HepG2 (cell line): ENCODE results near the gene CHD2. TPM values are rescaled to one million over a fixed set of nuclear protein-coding genes. Genes with fewer than 3 reads are reported as not detected.

Experiments
- ATAC-seq: fragments of 200-7000 bp; cut with Tn5 transposase; 3 replicates; pipeline ENCODE4 v1.9.1; 2020; ENCODE audit warnings: mild to moderate bottlenecking, moderate library complexity
- BruUV-seq: library from RNA; stranded (reverse); fragments of 400-500 nt; replicated peaks from 2 replicates; lab custom pipeline; 2021; lab: Mats Ljungman, UMichigan
- CTCF ChIA-PET: fragments of 300-600 bp; formaldehyde crosslinking; extraction: SDS; loops from one replicate; lab custom pipeline; 2021; ENCODE audit warnings: low total read pairs, inconsistent platforms, low intra/inter-chr PET ratio; lab: Yijun Ruan, JAX
- POLR2A ChIA-PET: fragments of 350-600 bp; sonication (Branson Sonifier 250); formaldehyde crosslinking; loops from one replicate; lab custom pipeline; 2020; ENCODE audit warnings: antibody characterized with exemption, inconsistent platforms; lab: Yijun Ruan, JAX
- DNase-seq: peaks from one replicate; pipeline ENCODE4 v3.0.0-alpha.2; 2015; ENCODE audit warnings: low spot score
- FAIRE-seq: peaks from 3 replicates; lab custom pipeline; 2011; peaks lifted over from hg19 to GRCh38; lab: Jason Lieb, UNC
- H2AFZ ChIP-seq: one replicate; pipeline ENCODE4 v1.6.1; 2011; ENCODE audit warnings: low read length, inconsistent platforms
- H3K27ac ChIP-seq: fragments of 300-600 bp; 3 replicates; pipeline ENCODE4 v1.8.0; 2011; ENCODE audit warnings: mixed run types, mild to moderate bottlenecking, mixed read lengths, low read length, inconsistent platforms; ENCODE audit not compliant: insufficient read depth; ENCODE audit errors: extremely low read length
- H3K27me3 ChIP-seq, 2 experiments: fragments of 200-600 bp in 1 of 2; 2 replicates in 1 of 2; 3 replicates in 1 of 2; pipeline versions ENCODE4 v1.6.0 to v1.8.0; 2011; ENCODE audit warnings: low read length in 2 of 2, mild to moderate bottlenecking in 2 of 2, moderate library complexity in 2 of 2, inconsistent platforms in 1 of 2; ENCODE audit not compliant: insufficient read depth in 2 of 2, control insufficient read depth in 1 of 2
- H3K36me3 ChIP-seq, 2 experiments: fragments of 200-600 bp in 1 of 2; replicated peaks in 1 of 2; 2 replicates in 1 of 2; 3 replicates in 1 of 2; pipeline versions ENCODE4 v1.5.1 to v1.8.0; 2011; ENCODE audit warnings: low read length in 2 of 2, inconsistent platforms in 1 of 2; ENCODE audit not compliant: insufficient read depth in 2 of 2, control insufficient read depth in 1 of 2
- H3K4me1 ChIP-seq: 2 replicates; pipeline ENCODE4 v1.5.1; 2012; ENCODE audit warnings: low read length, inconsistent platforms; ENCODE audit not compliant: insufficient read depth
- H3K4me2 ChIP-seq: 2 replicates; pipeline ENCODE4 v1.6.0; 2011; ENCODE audit warnings: low read depth, low read length, inconsistent platforms
- H3K4me3 ChIP-seq, 3 experiments: fragments of 200-600 bp in 1 of 3; sonication (generic), shearing (Covaris generic) in 1 of 3; replicated peaks in 1 of 3; 2 replicates each; pipeline ENCODE4 v1.5.1; 2011 to 2016; ENCODE audit warnings: low read length in 3 of 3, inconsistent platforms in 2 of 3, low read depth in 2 of 3, mild to moderate bottlenecking in 2 of 3, control low read depth in 1 of 3, mixed read lengths in 1 of 3; ENCODE audit not compliant: insufficient read depth in 1 of 3
- H3K79me2 ChIP-seq: one replicate; pipeline ENCODE4 v1.6.1; 2011; ENCODE audit warnings: low read length, inconsistent platforms; ENCODE audit not compliant: insufficient read depth
- H3K9ac ChIP-seq: 2 replicates; pipeline ENCODE4 v1.6.0; 2011; ENCODE audit warnings: mild to moderate bottlenecking, low read depth, low read length, inconsistent platforms; ENCODE audit not compliant: insufficient read depth
- H3K9me3 ChIP-seq: 2 replicates; pipeline ENCODE4 v1.5.1; 2012; ENCODE audit warnings: mild to moderate bottlenecking, low read length
- H4K20me1 ChIP-seq: 2 replicates; pipeline ENCODE4 v1.6.0; 2011; ENCODE audit warnings: inconsistent platforms, mild to moderate bottlenecking, low read length, moderate library complexity; ENCODE audit not compliant: insufficient read depth
- RARA ChIP-seq: IDR thresholded peaks from 2 replicates; pipeline ENCODE4 v1.6.1; 2016; ENCODE audit warnings: missing genetic modification reagents, missing compliant biosample characterization
- RBM22 ChIP-seq: fragments of 200-400 bp; formaldehyde crosslinking; optimal IDR thresholded peaks from 2 replicates; pipeline ENCODE3; 2017; ENCODE audit warnings: mild to moderate bottlenecking, low read length, moderate library complexity
- SNAPC2 ChIP-seq: sonication (generic); formaldehyde crosslinking; IDR thresholded peaks from 2 replicates; pipeline ENCODE4 v1.8.1; 2022; ENCODE audit warnings: mild to moderate bottlenecking, missing genetic modification reagents
- ZNF343 ChIP-seq: sonication (generic); formaldehyde crosslinking; IDR thresholded peaks from 2 replicates; pipeline ENCODE4 v1.4.0; 2020; ENCODE audit warnings: mild to moderate bottlenecking, missing genetic modification reagents
- WGBS: methylation state at CpG from one replicate; pipeline ENCODE4 v1.1.6; 2017; ENCODE audit warnings: low lambda C conversion rate; 5-methylcytosine and 5-hydroxymethylcytosine counted together
- in situ Hi-C: cut with HindIII; loops from 2 replicates; pipeline ENCODE4 v1.10.0; 2017; ENCODE audit warnings: low pct_unique_long_range_greater_than_20kb; ENCODE audit not compliant: extremely low pct_ligation_motif_present
- intact Hi-C: fragments of 100-400 bp; cut with micrococcal nuclease; formaldehyde crosslinking; loops from one replicate; pipeline ENCODE4 v1.10.0; 2022; ENCODE audit not compliant: unreplicated experiment
- polyA plus RNA-seq, 8 experiments: library from polyadenylated mRNA; depleted of rRNA in 3 of 8; stranded (reverse) in 7 of 8; unstranded in 1 of 8; fragments of >200 nt; fragmentation: Illumina TruSeq in 4 of 8; extraction: Trizol in 4 of 8; gene quantifications; 2 replicates each; pipeline versions ENCODE4 v1.2.1 to v1.2.3, GENCODE V29; 2011 to 2016; ENCODE audit warnings: low read depth in 4 of 8, missing spikeins in 1 of 8, mixed read lengths in 1 of 8; ENCODE audit not compliant: insufficient read depth in 1 of 8
- total RNA-seq, 5 experiments: library from RNA; depleted of rRNA; stranded (reverse); fragments of >200 nt; fragmentation: Illumina TruSeq; extraction: Trizol; gene quantifications; 2 replicates each; pipeline ENCODE4 v1.2.3, GENCODE V29; 2016; ENCODE audit warnings: low read depth in 1 of 5
- TF ChIP-seq, protein P1 (sequence below): sonication (generic); formaldehyde crosslinking; conservative IDR thresholded peaks from 2 replicates; pipeline ENCODE4 v1.4.0; 2020; ENCODE audit warnings: missing genetic modification reagents

Gene CHD2
- total and polyA plus RNA-seq, 2 of the 13 experiments (the other 11 are each of a cell fraction or from before 2014, with no cell fraction given) = 54.0 to 54.1 TPM

DNA sequence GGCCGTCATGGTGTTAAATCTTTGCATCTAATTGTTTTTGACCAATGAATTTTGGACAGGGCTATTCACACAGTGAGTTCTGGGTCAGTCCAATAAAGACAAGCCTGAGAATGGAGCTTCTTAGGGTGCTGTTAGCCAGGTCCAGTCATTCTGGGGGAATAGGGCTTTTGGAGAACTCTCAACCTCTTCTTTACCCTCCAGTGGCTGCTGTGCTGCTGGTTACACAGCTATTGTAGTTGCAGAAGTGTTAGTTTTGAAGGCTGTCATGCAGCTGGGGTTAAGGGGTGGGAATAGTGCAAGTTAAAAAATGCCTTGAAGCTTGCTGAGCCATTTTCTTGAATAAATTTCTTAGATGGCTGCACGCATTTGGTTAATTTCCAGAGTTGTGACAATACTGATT, 89.9 kb downstream of the CHD2 start:
- POLR2A ChIA-PET = no interaction called here
- no peaks in the 10 kb centered on the region for H3K79me2 ChIP-seq

DNA sequence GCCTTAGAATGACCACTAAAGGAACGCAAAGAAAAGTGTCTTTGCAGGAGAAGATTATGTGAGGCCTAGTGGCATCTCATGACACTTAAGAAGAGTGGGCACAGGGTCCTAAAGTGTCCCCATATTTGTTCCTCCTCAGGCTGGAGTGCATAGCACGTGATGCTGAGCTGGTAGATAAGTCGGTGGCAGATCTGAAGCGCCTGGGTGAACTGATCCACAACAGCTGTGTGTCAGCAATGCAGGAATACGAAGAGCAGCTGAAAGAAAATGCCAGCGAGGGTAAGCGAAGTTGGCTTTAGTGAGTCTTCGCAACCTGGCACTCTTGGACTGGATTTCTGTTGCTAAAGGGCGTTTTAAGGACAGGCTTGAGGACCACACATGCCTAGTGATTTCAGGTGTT, 92.6 kb downstream of the CHD2 start:
- DNase-seq (no peak), ATAC-seq (peak; percentile 24; the same call in 2 of the 3 replicates)
- Histone ChIP-seq H2AFZ (no peak overlapping the region), H3K4me2 (no peak overlapping the region), H3K4me3 (no peak overlapping the region), H3K9me3 (no peaks in the 10 kb centered on the region), H3K36me3 (peaks cover 31 to 88% of the 10 kb centered on the region in 2 experiments), H3K27me3 (no peaks in the 10 kb centered on the region), H3K4me1 (no peaks in the 10 kb centered on the region)
- 93% methylated on average over 9 of the region's 9 CpGs for WGBS
- intact Hi-C loops = loop anchor here (10.0 kb wide), 1 partner anchor 48 kb away; no protein-coding TSS in a partner anchor
- ChIA-PET CTCF (no interaction called here), POLR2A (no interaction called here)
- in situ Hi-C loops = no loop called here
- TF ChIP-seq ZNF343 (CRISPR knock-in tag) (no peak), RARA (CRISPR knock-in tag) (no peak), RBM22 (peak; percentile 71)
- TF ChIP-seq, protein P1, sequence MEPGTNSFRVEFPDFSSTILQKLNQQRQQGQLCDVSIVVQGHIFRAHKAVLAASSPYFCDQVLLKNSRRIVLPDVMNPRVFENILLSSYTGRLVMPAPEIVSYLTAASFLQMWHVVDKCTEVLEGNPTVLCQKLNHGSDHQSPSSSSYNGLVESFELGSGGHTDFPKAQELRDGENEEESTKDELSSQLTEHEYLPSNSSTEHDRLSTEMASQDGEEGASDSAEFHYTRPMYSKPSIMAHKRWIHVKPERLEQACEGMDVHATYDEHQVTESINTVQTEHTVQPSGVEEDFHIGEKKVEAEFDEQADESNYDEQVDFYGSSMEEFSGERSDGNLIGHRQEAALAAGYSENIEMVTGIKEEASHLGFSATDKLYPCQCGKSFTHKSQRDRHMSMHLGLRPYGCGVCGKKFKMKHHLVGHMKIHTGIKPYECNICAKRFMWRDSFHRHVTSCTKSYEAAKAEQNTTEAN = no peak
- TF ChIP-seq, all 625 proteins: peak for 1
- no peak for FAIRE-seq
- Histone ChIP-seq H3K79me2 (no peaks in the 10 kb centered on the region), H4K20me1 (no peaks in the 10 kb centered on the region), H3K27ac (no peak overlapping the region), H3K9ac (no peak overlapping the region)
- no TSS peak for BruUV-seq

More for the DNA sequence above, 89.9 kb downstream of the CHD2 start:
- CTCF ChIA-PET = no interaction called here
- no peaks in the 10 kb centered on the region for H3K27me3 ChIP-seq
- H3K4me3 ChIP-seq = no peak overlapping the region
- WGBS = 95% methylated on average over 2 of the region's 2 CpGs
- H2AFZ ChIP-seq = no peak overlapping the region
- intact Hi-C loops (loop anchor here (10.0 kb wide), 1 partner anchor 45 kb away; no protein-coding TSS in a partner anchor), in situ Hi-C loops (no loop called here)
- BruUV-seq = no TSS peak
- peaks cover 36 to 80% of the 10 kb centered on the region in 2 experiments for H3K36me3 ChIP-seq
- ATAC-seq (no peak), DNase-seq (no peak), FAIRE-seq (no peak)
- no peak overlapping the region for H3K27ac ChIP-seq
- no peaks in the 10 kb centered on the region for H4K20me1 ChIP-seq
- no peak overlapping the region for H3K4me2 ChIP-seq
- no peaks in the 10 kb centered on the region for H3K4me1 ChIP-seq
- no peaks in the 10 kb centered on the region for H3K9me3 ChIP-seq
- H3K9ac ChIP-seq = no peak overlapping the region
- peak; percentile 87 for TF ChIP-seq RBM22
- no peak for TF ChIP-seq SNAPC2 (CRISPR knock-in tag)
